MCF 10A (cell line): Measurements from ENCODE around the gene DNAH2. TPM values are rescaled to one million over a fixed set of nuclear protein-coding genes. Genes with fewer than 3 reads are reported as not detected.

ENCODE experiments used
- BruUV-seq: library from RNA; stranded (reverse); fragments of 400-500 nt; replicated peaks from 2 replicates; lab custom pipeline; 2021; lab: Mats Ljungman, UMichigan
- CTCF ChIA-PET: fragments of 300-600 bp; sonication (Branson Sonifier 250); formaldehyde crosslinking; extraction: SDS; loops from one replicate; lab custom pipeline; 2021; ENCODE audit warnings: antibody characterized with exemption, inconsistent platforms; lab: Yijun Ruan, JAX
- POLR2A ChIA-PET: fragments of 300-600, 350-650 bp; sonication (Branson Sonifier 250); formaldehyde crosslinking; extraction: SDS; loops from one replicate; lab custom pipeline; 2020; ENCODE audit warnings: antibody characterized with exemption, inconsistent platforms; lab: Yijun Ruan, JAX
- DNase-seq: peaks from one replicate; pipeline ENCODE4 v3.0.0-alpha.2; 2018; ENCODE audit not compliant: unreplicated experiment
- H3K27ac Mint-ChIP-seq: one replicate; pipeline ENCODE4 v1.8.0; 2022; ENCODE audit warnings: mild to moderate bottlenecking, low read depth, mixed read lengths; ENCODE audit not compliant: unreplicated experiment
- H3K27me3 Mint-ChIP-seq: one replicate; pipeline ENCODE4 v1.8.0; 2022; ENCODE audit warnings: mixed read lengths; ENCODE audit not compliant: insufficient read depth, unreplicated experiment
- H3K36me3 Mint-ChIP-seq: one replicate; pipeline ENCODE4 v1.8.0; 2022; ENCODE audit warnings: mild to moderate bottlenecking, moderate library complexity, mixed read lengths; ENCODE audit not compliant: insufficient read depth, unreplicated experiment
- H3K4me1 Mint-ChIP-seq: one replicate; pipeline ENCODE4 v1.8.0; 2022; ENCODE audit warnings: mixed read lengths; ENCODE audit not compliant: insufficient read depth, unreplicated experiment
- H3K4me3 Mint-ChIP-seq: one replicate; pipeline ENCODE4 v1.8.0; 2022; ENCODE audit warnings: mild to moderate bottlenecking, moderate library complexity, mixed read lengths; ENCODE audit not compliant: unreplicated experiment
- H3K9me3 Mint-ChIP-seq: one replicate; pipeline ENCODE4 v1.8.0; 2022; ENCODE audit warnings: mixed read lengths; ENCODE audit not compliant: unreplicated experiment
- intact Hi-C: fragments of 100-400 bp; cut with micrococcal nuclease; formaldehyde crosslinking; loops from 2 replicates; pipeline ENCODE4 v1.14.1; 2022
- total RNA-seq: library from RNA; stranded (reverse); gene quantifications from 2 replicates; pipeline ENCODE4 v1.2.3, GENCODE V29; 2022
- TF ChIP-seq, protein P1 (sequence below): fragments of 200-600 bp; IDR thresholded peaks from one replicate; pipeline ENCODE4 v1.8.0; 2022; ENCODE audit warnings: antibody characterized with exemption, mild to moderate bottlenecking; ENCODE audit not compliant: unreplicated experiment

The DNAH2 gene
- total RNA-seq, 1 experiment from 2014 or later: 0.12 TPM

DNA sequence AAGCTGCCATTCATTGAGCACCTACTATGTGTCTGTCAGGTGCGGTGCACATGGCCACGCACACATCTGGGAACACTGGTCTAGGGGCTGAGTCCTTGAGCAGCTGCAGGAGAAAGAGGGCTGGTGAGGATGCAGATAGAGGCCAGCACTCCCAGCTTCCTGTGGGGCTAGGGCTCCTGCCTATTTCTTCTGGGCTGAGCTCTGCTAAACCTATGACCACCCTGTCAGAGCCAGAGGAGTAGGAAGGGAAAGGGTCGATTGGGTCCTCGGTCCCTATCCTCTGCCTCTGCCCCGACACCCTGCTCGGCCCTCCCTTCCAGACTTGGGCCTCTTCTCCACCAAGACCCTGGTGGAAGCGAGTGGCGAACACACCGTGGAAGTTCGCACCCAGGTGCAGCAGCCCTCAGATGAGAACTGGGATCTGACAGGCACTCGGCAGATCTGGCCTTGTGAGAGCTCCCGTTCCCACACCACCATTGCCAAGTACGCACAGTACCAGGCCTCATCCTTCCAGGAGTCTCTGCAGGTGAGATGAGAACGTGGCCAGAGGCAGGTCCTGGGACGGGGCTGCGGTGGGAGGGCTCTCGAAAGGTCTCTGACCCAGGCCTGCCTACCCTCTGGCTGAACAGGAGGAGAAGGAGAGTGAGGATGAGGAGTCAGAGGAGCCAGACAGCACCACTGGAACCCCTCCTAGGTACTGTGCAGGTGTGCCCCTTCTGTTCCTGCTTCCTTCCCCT is 133.3 kb downstream of the DNAH2 start:
- Mint-ChIP-seq H3K36me3 (peaks cover 39% of the 10 kb centered on the region), H3K27ac (no peak overlapping the region), H3K9me3 (no peaks in the 10 kb centered on the region), H3K27me3 (no peaks in the 10 kb centered on the region), H3K4me1 (peaks cover 4% of the 10 kb centered on the region), H3K4me3 (no peak overlapping the region)
- ChIA-PET CTCF (interaction anchor here (0.6 to 3.0 kb wide), 19 partner anchors 10 to 271 kb away, joined by 3 to 27 read pairs (median 4); partner anchors contain the start of genes KDM6B and TP53), POLR2A (interaction anchor here (0.9 to 3.2 kb wide), 4 partner anchors 8 to 107 kb away, joined by 3 to 21 read pairs (median 8); partner anchors contain the start of gene KDM6B)
- no peak for DNase-seq
- intact Hi-C loops: loop anchor here (1.0 kb wide), 3 partner anchors 17 to 108 kb away; partner anchors contain the start of gene KDM6B
- TF ChIP-seq, protein P1, sequence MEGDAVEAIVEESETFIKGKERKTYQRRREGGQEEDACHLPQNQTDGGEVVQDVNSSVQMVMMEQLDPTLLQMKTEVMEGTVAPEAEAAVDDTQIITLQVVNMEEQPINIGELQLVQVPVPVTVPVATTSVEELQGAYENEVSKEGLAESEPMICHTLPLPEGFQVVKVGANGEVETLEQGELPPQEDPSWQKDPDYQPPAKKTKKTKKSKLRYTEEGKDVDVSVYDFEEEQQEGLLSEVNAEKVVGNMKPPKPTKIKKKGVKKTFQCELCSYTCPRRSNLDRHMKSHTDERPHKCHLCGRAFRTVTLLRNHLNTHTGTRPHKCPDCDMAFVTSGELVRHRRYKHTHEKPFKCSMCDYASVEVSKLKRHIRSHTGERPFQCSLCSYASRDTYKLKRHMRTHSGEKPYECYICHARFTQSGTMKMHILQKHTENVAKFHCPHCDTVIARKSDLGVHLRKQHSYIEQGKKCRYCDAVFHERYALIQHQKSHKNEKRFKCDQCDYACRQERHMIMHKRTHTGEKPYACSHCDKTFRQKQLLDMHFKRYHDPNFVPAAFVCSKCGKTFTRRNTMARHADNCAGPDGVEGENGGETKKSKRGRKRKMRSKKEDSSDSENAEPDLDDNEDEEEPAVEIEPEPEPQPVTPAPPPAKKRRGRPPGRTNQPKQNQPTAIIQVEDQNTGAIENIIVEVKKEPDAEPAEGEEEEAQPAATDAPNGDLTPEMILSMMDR: no peak
- no TSS peak for BruUV-seq

DNA sequence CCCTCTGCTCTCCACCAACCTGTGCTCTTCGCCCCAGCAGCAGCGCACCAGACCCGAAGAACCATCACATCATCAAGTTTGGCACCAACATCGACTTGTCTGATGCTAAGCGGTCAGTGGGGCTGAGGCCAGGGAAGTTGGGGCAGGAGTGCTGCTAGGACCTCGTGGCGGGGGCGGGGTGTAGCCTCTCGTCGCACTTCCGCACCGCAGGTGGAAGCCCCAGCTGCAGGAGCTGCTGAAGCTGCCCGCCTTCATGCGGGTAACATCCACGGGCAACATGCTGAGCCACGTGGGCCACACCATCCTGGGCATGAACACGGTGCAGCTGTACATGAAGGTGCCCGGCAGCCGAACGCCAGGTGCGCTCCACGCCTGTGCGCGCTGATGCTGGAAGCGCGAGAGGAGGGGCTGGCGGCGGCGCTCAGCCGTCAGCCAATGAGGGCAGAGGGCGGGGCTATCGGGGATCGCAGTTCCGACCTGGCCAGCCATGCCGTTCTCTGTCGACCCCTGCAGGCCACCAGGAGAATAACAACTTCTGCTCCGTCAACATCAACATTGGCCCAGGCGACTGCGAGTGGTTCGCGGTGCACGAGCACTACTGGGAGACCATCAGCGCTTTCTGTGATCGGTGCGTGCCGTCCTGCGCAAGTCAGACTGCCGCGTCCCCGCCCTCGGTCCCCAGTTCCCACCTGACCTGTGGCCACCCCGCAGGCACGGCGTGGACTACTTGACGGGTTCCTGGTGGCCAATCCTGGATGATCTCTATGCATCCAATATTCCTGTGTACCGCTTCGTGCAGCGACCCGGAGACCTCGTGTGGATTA is 134.1 kb downstream of the DNAH2 start:
- DNase-seq: peak; percentile 85
- Mint-ChIP-seq H3K4me3 (no peak overlapping the region), H3K36me3 (peaks cover 39% of the 10 kb centered on the region), H3K27me3 (no peaks in the 10 kb centered on the region), H3K9me3 (no peaks in the 10 kb centered on the region), H3K27ac (peak overlapping the region; percentile 16), H3K4me1 (peaks cover 7% of the 10 kb centered on the region)
- ChIA-PET POLR2A (interaction anchor here (0.9 to 3.2 kb wide), 3 partner anchors 9 to 108 kb away, joined by 4 to 21 read pairs (median 12); partner anchors contain the start of gene KDM6B), CTCF (interaction anchor here (0.8 to 3.0 kb wide), 13 partner anchors 11 to 165 kb away, joined by 3 to 27 read pairs (median 5); partner anchors contain the start of genes KDM6B and TP53)
- no TSS peak for BruUV-seq
- TF ChIP-seq, protein P1: peak; percentile 91
- intact Hi-C loops: loop anchor here (1.0 kb wide), 3 partner anchors 17 to 108 kb away; partner anchors contain the start of gene KDM6B

- Mint-ChIP-seq H3K27me3 (no peaks in the 10 kb centered on the region), H3K36me3 (peaks cover 34% of the 10 kb centered on the region), H3K4me3 (no peak overlapping the region), H3K9me3 (no peaks in the 10 kb centered on the region), H3K4me1 (peaks cover 7% of the 10 kb centered on the region), H3K27ac (no peak overlapping the region)
- BruUV-seq: TSS peak; percentile 0
- TF ChIP-seq, protein P1: no peak
- ChIA-PET POLR2A (interaction anchor here (3.2 kb wide), 1 partner anchor 18 kb away, joined by 21 read pairs; the partner anchor contains the start of gene KDM6B), CTCF (interaction anchor here (0.8 to 3.0 kb wide), 2 partner anchors 27 to 36 kb away, joined by 3 to 27 read pairs; no protein-coding TSS in a partner anchor)
- intact Hi-C loops: no loop called here
- DNase-seq: no peak
Observed at GRCh38 chr17:7852262-7852670, 134.7 kb downstream of the DNAH2 start.
